ENCODE measurements around the gene PCDH15. TPM values are rescaled to one million over a fixed set of nuclear protein-coding genes. Genes with fewer than 3 reads are reported as not detected.

Gene PCDH15
- total and polyA plus RNA-seq, 2 of the 8 experiments (the other 6 are each of a cell fraction or from before 2014, with no cell fraction given), result 0.11 TPM; not detected in 1

- Histone ChIP-seq H2BK20ac (ENCODE audit: low read length) (no peak overlapping the region), H2BK120ac (replicated peaks; ENCODE audit: low read depth, low read length) (no peak overlapping the region), H3K27me3 (replicated peaks in 1 of 4; ENCODE audit: control insufficient read depth in 3 of 4, extremely low read depth in 1 of 4, insufficient read depth in 3 of 4, low read length in 3 of 4) (no peaks in the 10 kb centered on the region), H2BK12ac (ENCODE audit: low read depth, low read length) (no peak overlapping the region), H3K14ac (ENCODE audit: insufficient read length) (no peak overlapping the region), H2AK5ac (ENCODE audit: low read depth, low read length) (no peak overlapping the region), H3K23ac (ENCODE audit: insufficient read length) (no peak overlapping the region), H3K23me2 (ENCODE audit: low read depth, low read length) (no peaks in the 10 kb centered on the region), H4K20me1 (replicated peaks in 1 of 2; ENCODE audit: control insufficient read depth in 1 of 2, insufficient read depth in 2 of 2, low read length in 2 of 2) (no peaks in the 10 kb centered on the region), H3K27ac (ENCODE audit: low read depth, low read length) (no peak overlapping the region), H2AFZ (ENCODE audit: low read length) (no peak overlapping the region), H3K4me2 (ENCODE audit: insufficient read depth in 1 of 2, low read depth in 2 of 2, low read length in 2 of 2) (no peak overlapping the region), H3K36me3 (ENCODE audit: control insufficient read depth in 2 of 4, insufficient read depth in 4 of 4, low read length in 3 of 4) (no peaks in the 10 kb centered on the region), H3K56ac (replicated peaks; ENCODE audit: insufficient read length, low read depth, low read length) (no peak overlapping the region), H3K9ac (replicated peaks in 1 of 4; ENCODE audit: extremely low read depth in 1 of 4, low read depth in 3 of 4, low read length in 3 of 4) (no peak overlapping the region), H4K5ac (ENCODE audit: insufficient read length, low read depth, low read length) (no peak overlapping the region), H3K4ac (replicated peaks; ENCODE audit: insufficient read length, low read depth, low read length) (no peak overlapping the region), H3K4me3 (ENCODE audit: extremely low read depth in 1 of 4, insufficient read depth in 2 of 4, low read depth in 3 of 4, low read length in 4 of 4) (no peak overlapping the region), H3K18ac (ENCODE audit: extremely low read depth, low read length) (no peak overlapping the region), H3K79me2 (ENCODE audit: control insufficient read depth in 1 of 2, insufficient read depth in 2 of 2, low read length in 2 of 2) (no peaks in the 10 kb centered on the region), H2BK5ac (ENCODE audit: low read depth, low read length) (no peak overlapping the region), H2BK15ac (ENCODE audit: low read length) (no peak overlapping the region), H3K79me1 (ENCODE audit: low read depth, low read length) (no peaks in the 10 kb centered on the region), H3K4me1 (replicated peaks in 1 of 4; ENCODE audit: control insufficient read depth in 3 of 4, insufficient read depth in 4 of 4, low read length in 3 of 4) (no peaks in the 10 kb centered on the region), H4K8ac (ENCODE audit: extremely low read depth, insufficient read depth, low read length) (no peak overlapping the region), H3K9me3 (ENCODE audit: insufficient read depth in 2 of 2, low read depth in 1 of 2, low read length in 1 of 2) (no peaks in the 10 kb centered on the region), H4K91ac (replicated peaks; ENCODE audit: insufficient read length, low read length) (no peak overlapping the region)
- ChIA-PET POLR2A (ENCODE audit: partially characterized antibody) (no interaction called here), CTCF (ENCODE audit: partially characterized antibody) (interaction anchor here (1.0 kb wide), 1 partner anchor 9 kb away, joined by 3 read pairs; no protein-coding TSS in a partner anchor)
- 95% methylated on average over 1 of the region's 1 CpG; no CpG with 5 or more reads in 1 of the 2 experiments for WGBS, 2 experiments (ENCODE audit: extremely low coverage in 1 of 2, insufficient coverage in 1 of 2, insufficient read length in 1 of 2, insufficient replicate concordance in 2 of 2, low coverage in 1 of 2, low lambda C conversion rate in 2 of 2, missing lambda C conversion rate in 1 of 2)
- TF ChIP-seq YY1 (IDR thresholded peaks at IDR 0.05; ENCODE audit: low read depth, low read length) (no peak), HDAC2 (IDR thresholded peaks at IDR 0.05; ENCODE audit: borderline replicate concordance in 1 of 2, low read depth in 2 of 2, low read length in 2 of 2) (no peak), MAFK (IDR thresholded peaks at IDR 0.05; ENCODE audit: low read depth, low read length) (no peak), TAF1 (IDR thresholded peaks at IDR 0.05; ENCODE audit: low read depth, low read length) (no peak), EP300 (IDR thresholded peaks at IDR 0.05; ENCODE audit: borderline replicate concordance in 1 of 2, low read depth in 2 of 2, low read length in 2 of 2) (no peak), NANOG (IDR thresholded peaks at IDR 0.05; ENCODE audit: insufficient read depth, low read depth, low read length, poor library complexity, severe bottlenecking) (no peak)
- FAIRE-seq (no peak), DNase-seq (ENCODE audit: low read depth in 1 of 2, low spot score in 2 of 2) (no peak)
These were observed 964.4 kb downstream of the PCDH15 start for GRCh38 chr10:53836638-53837037.
